Transverse colon (tissue), 4 donors: Measurements from ENCODE around the gene SHLD2. TPM values are rescaled to one million over a fixed set of nuclear protein-coding genes. Genes with fewer than 3 reads are reported as not detected.
"Not testable (repeated sequence)": the region's sequence is repeated elsewhere in the genome, so short reads cannot be mapped to it uniquely, and the experiment has no call there.

Experiments
- DNase-seq: peaks from one replicate; pipeline ENCODE4 v3.0.0-alpha.2; 2019
- H3K27ac ChIP-seq, 4 donors: fragments of 200-600 bp; sonication (generic); 2 replicates each; pipeline ENCODE4 v1.5.1; 2016 to 2018; ENCODE audit warnings: inconsistent platforms in 4 of 4
- H3K27me3 ChIP-seq: fragments of 200-600 bp; sonication (generic); 2 replicates; pipeline ENCODE4 v1.5.1; 2017; ENCODE audit warnings: inconsistent platforms
- H3K36me3 ChIP-seq, 4 donors: fragments of 200-600 bp; sonication (generic); 2 replicates each; pipeline ENCODE4 v1.5.1; 2017 to 2019; ENCODE audit warnings: inconsistent platforms in 4 of 4
- H3K4me1 ChIP-seq, 4 donors: fragments of 200-600 bp; sonication (generic); 2 replicates each; pipeline ENCODE4 v1.5.1; 2017 to 2020; ENCODE audit warnings: inconsistent platforms in 4 of 4
- H3K4me3 ChIP-seq, 4 donors: fragments of 200-600 bp; sonication (generic); 1 replicate in 1 of 4; 2 replicates in 3 of 4; pipeline versions ENCODE4 v1.5.1 to v1.6.1; 2017 to 2019; ENCODE audit warnings: inconsistent platforms in 4 of 4
- H3K9me3 ChIP-seq, 2 donors: fragments of 200-600 bp; sonication (generic); 2 replicates each; pipeline ENCODE4 v1.5.1; 2017 to 2019; ENCODE audit warnings: inconsistent platforms in 2 of 2
- POLR2AphosphoS5 ChIP-seq, 3 donors: sonication (generic); formaldehyde crosslinking; IDR thresholded peaks; one replicate each; pipeline ENCODE4 v1.6.1; 2016; ENCODE audit warnings: antibody characterized with exemption in 3 of 3
- WGBS, 2 donors: methylation state at CpG; one replicate each; pipeline ENCODE4 v1.1.5; 2018; ENCODE audit warnings: low coverage in 1 of 2; 5-methylcytosine and 5-hydroxymethylcytosine counted together
- in situ Hi-C, 4 donors: fragments of 200-750 bp; cut with MboI; loops; one replicate each; pipeline versions ENCODE4 v1.15.0 to v1.15.1; 2017; ENCODE audit warnings: low sequenced_read_pairs in 3 of 4, low pct_ligation_motif_present in 1 of 4, low pct_unique_long_range_greater_than_20kb in 1 of 4
- intact Hi-C: fragments of 100-400 bp; cut with DNase I; formaldehyde crosslinking; loops from one replicate; pipeline ENCODE4 v1.15.1; 2023; ENCODE audit warnings: low total_unique reads
- total RNA-seq, 4 donors: library from RNA; depleted of rRNA; stranded (reverse); fragments of >200 nt; gene quantifications; one replicate each; pipeline ENCODE4 v1.1.0, GENCODE V29; 2016

Gene SHLD2
- total RNA-seq, 4 donors from 2014 or later: 21.7 to 43.7 (median 37.3) TPM

- H3K4me3 ChIP-seq, H3K4me1 ChIP-seq: not testable (repeated sequence)
- 89% methylated on average over 2 of the region's 3 CpGs; no CpG with 5 or more reads in 1 of the 2 donors for WGBS, 2 donors
Measured at GRCh38 chr10:87177587-87177986, 82.6 kb downstream of the SHLD2 start.

GRCh38 chr10:87184421-87184820 is 89.4 kb downstream of the SHLD2 start:
- in situ Hi-C loops, H3K9me3 ChIP-seq, H3K27me3 ChIP-seq, H3K27ac ChIP-seq, H3K4me3 ChIP-seq, H3K4me1 ChIP-seq, H3K36me3 ChIP-seq, DNase-seq, intact Hi-C loops: not testable (repeated sequence)
- 81 to 92% methylated on average over 4 to 6 of the region's 6 CpGs for WGBS, 2 donors

More at GRCh38 chr10:87177587-87177986, 82.6 kb downstream of the SHLD2 start:
- H3K36me3 ChIP-seq, H3K27ac ChIP-seq, H3K27me3 ChIP-seq, intact Hi-C loops, in situ Hi-C loops, H3K9me3 ChIP-seq, DNase-seq: not testable (repeated sequence)

- intact Hi-C loops, H3K4me3 ChIP-seq, H3K27ac ChIP-seq, H3K9me3 ChIP-seq, H3K4me1 ChIP-seq, H3K36me3 ChIP-seq, in situ Hi-C loops, DNase-seq, H3K27me3 ChIP-seq: not testable (repeated sequence)
- 76 to 100% methylated on average over 1 to 4 of the region's 4 CpGs for WGBS, 2 donors
Measured at GRCh38 chr10:87186016-87186415, 91.0 kb downstream of the SHLD2 start.

GRCh38 chr10:87187573-87187972 is 92.6 kb downstream of the SHLD2 start:
- H3K36me3 ChIP-seq, H3K4me1 ChIP-seq, H3K27me3 ChIP-seq, DNase-seq, H3K27ac ChIP-seq, H3K4me3 ChIP-seq, intact Hi-C loops, H3K9me3 ChIP-seq, in situ Hi-C loops: not testable (repeated sequence)
- 69 to 96% methylated on average over 2 to 3 of the region's 3 CpGs for WGBS, 2 donors

- in situ Hi-C loops, H3K27ac ChIP-seq, H3K27me3 ChIP-seq, H3K4me3 ChIP-seq, H3K36me3 ChIP-seq, H3K9me3 ChIP-seq, intact Hi-C loops, DNase-seq, H3K4me1 ChIP-seq: not testable (repeated sequence)
- 97% methylated on average over 3 of the region's 3 CpGs; no CpG with 5 or more reads in 1 of the 2 donors for WGBS, 2 donors
Measured at GRCh38 chr10:87191841-87192240, 96.8 kb downstream of the SHLD2 start.

GRCh38 chr10:87200924-87201323 is 105.9 kb downstream of the SHLD2 start:
- intact Hi-C loops, in situ Hi-C loops, H3K4me1 ChIP-seq, H3K36me3 ChIP-seq, H3K27me3 ChIP-seq, DNase-seq, H3K9me3 ChIP-seq, H3K4me3 ChIP-seq: not testable (repeated sequence)
- H3K27ac ChIP-seq: peak overlapping the region in 1 of 4 donors; percentile 29
- 22 to 57% methylated on average over 5 to 6 of the region's 6 CpGs for WGBS, 2 donors
- TF ChIP-seq POLR2AphosphoS5 (IDR thresholded peaks at IDR 0.05): peak in 2 of 3 donors; percentile 25 to 47

GRCh38 chr10:87204801-87205200 is 109.8 kb downstream of the SHLD2 start:
- 43% methylated on average over 2 of the region's 4 CpGs; no CpG with 5 or more reads in 1 of the 2 donors for WGBS, 2 donors
- H3K4me1 ChIP-seq, H3K27me3 ChIP-seq, H3K27ac ChIP-seq, in situ Hi-C loops, H3K4me3 ChIP-seq, H3K36me3 ChIP-seq, H3K9me3 ChIP-seq, DNase-seq, intact Hi-C loops: not testable (repeated sequence)

- H3K36me3 ChIP-seq, DNase-seq, H3K9me3 ChIP-seq, H3K27me3 ChIP-seq, H3K4me3 ChIP-seq, H3K27ac ChIP-seq, H3K4me1 ChIP-seq, in situ Hi-C loops, intact Hi-C loops: not testable (repeated sequence)
- 65 to 67% methylated on average over 3 to 4 of the region's 4 CpGs for WGBS, 2 donors
Measured at GRCh38 chr10:87206922-87207321, 111.9 kb downstream of the SHLD2 start.

- H3K4me3 ChIP-seq, H3K36me3 ChIP-seq, H3K9me3 ChIP-seq, H3K27me3 ChIP-seq, H3K4me1 ChIP-seq, DNase-seq, H3K27ac ChIP-seq, intact Hi-C loops, in situ Hi-C loops: not testable (repeated sequence)
- WGBS, 2 donors: 80 to 92% methylated on average over 1 to 5 of the region's 5 CpGs
Measured at GRCh38 chr10:87210309-87210708, 115.3 kb downstream of the SHLD2 start.

- H3K27me3 ChIP-seq, H3K36me3 ChIP-seq, H3K4me3 ChIP-seq, H3K27ac ChIP-seq, H3K4me1 ChIP-seq, DNase-seq, intact Hi-C loops, in situ Hi-C loops, H3K9me3 ChIP-seq: not testable (repeated sequence)
- WGBS, 2 donors: 71 to 80% methylated on average over 1 to 2 of the region's 2 CpGs
Measured at GRCh38 chr10:87211848-87212247, 116.8 kb downstream of the SHLD2 start.

GRCh38 chr10:87213150-87213765 is 118.3 kb downstream of the SHLD2 start:
- H3K36me3 ChIP-seq, H3K27ac ChIP-seq, DNase-seq, H3K4me3 ChIP-seq, in situ Hi-C loops, H3K9me3 ChIP-seq, H3K27me3 ChIP-seq, intact Hi-C loops, H3K4me1 ChIP-seq: not testable (repeated sequence)
- WGBS, 2 donors: 91% methylated on average over 5 of the region's 8 CpGs; no CpG with 5 or more reads in 1 of the 2 donors
